HG02571 (cell line): ENCODE data around the gene HDAC4.

Experiments
- ATAC-seq: cut with Tn5 transposase; IDR thresholded peaks from one replicate; pipeline ENCODE4 v1.9.1; 2021; ENCODE audit warnings: mild to moderate bottlenecking, moderate library complexity; ENCODE audit not compliant: unreplicated experiment

The HDAC4 gene

GRCh38 chr2:239244625-239245024 is 156.2 kb downstream of the HDAC4 start:
- no peak for ATAC-seq

GRCh38 chr2:239241431-239241960 is 159.3 kb downstream of the HDAC4 start:
- ATAC-seq: no peak

DNA sequence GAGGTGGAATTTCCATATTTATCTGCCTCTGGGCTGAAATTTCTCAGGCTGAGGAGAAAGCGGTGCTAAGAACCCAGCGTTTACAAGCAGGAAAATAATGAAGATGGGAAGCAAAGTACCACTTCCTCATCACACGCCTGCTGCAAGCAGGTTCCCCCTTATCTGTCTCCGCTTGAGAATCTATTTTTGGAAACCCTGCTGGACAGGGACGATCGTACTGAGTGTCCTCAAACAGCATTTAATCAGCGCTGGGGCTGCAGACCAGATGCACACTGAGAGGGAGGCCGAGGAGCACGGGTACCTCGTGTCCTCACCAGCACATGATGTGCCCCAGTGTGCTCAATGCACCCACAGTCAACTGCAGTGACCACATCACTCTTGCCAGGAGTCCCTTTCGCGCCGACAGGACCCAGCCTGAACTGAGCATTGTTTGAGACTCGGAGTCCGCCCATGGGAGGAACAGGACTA is 160.4 kb downstream of the HDAC4 start:
- no peak for ATAC-seq

DNA sequence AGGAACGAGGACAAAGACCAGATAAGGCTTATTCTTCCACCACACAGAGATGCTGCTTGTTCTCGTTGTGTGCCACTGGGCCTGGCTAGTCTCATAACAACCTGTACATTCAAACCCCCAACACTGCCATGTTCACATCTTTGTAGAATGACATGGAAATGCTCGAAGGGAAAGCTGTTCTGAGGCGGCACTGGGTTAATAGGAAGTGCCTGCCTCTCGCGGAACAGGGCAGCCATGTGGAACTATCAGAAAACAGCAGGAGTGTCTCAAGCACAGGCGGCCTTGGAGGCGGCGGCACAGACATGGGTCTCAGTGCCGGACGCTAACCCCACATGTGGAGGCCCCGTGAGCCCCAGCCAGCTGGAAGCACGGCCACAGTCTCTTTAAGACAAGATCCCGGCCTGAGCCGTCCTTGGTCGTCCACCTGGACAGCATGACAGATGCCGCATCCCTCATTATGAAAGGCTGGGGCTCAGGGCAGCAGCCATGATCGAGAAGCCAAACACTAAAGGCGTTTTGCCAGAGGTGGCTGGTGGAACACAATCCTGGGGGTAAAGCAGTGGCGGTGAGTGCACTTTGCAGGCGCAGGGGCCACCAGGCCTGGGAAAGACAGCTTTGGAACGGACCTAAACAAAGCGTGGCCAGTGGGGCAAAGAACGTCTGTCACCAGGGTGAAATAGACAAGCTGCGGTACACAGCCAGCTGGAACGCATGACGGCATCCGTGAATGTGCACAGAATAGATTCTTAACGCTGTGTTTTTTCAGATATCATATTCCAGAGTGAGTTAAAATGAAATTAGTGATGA is 161.0 kb downstream of the HDAC4 start:
- ATAC-seq: no peak

GRCh38 chr2:239238839-239239606 is 161.8 kb downstream of the HDAC4 start:
- no peak for ATAC-seq

DNA sequence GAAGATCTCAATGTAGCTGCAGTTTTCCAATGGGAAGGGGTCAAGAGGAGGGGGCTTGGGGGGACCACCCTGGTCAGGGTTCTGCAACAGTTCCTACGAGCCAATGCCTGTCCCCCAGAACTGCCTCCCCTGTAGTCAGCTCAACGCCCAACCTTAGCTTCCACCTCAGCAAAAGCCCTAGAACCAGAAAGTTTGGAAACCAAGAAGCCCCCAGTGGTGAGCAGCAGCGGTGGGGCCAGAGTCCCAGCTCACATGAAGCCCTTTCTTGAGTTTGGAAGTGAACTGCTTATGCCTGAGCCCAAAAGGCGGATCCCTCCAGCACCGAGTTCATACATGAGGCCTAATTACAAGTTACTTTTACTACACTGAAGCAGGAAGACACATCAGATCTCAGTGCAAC is 162.4 kb downstream of the HDAC4 start:
- no peak for ATAC-seq

DNA sequence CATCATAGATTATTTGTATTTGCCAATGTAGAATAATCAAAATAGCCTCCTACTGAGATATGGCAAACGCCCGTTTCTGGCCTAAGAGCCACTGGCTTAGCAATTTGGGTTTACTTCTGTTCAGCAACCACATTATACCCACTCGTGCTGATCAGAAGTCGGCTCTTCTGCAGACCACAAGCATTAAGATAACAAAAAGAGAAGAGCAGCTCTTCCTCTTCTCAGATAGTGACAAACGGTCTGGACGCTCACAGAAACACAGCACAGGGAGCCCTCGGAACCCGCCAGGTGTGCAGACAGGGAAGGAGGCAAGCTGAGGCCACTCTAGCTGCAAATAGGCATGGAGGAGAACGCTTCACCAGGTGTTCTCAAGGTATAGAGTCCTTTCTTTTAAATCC is 164.0 kb downstream of the HDAC4 start:
- ATAC-seq: no peak

- no peak for ATAC-seq
Measured at GRCh38 chr2:239236043-239236807, 164.6 kb downstream of the HDAC4 start.

GRCh38 chr2:239235311-239235710 is 165.5 kb downstream of the HDAC4 start:
- ATAC-seq: no peak

- ATAC-seq: no peak
Measured at GRCh38 chr2:239234191-239235175, 166.3 kb downstream of the HDAC4 start.

DNA sequence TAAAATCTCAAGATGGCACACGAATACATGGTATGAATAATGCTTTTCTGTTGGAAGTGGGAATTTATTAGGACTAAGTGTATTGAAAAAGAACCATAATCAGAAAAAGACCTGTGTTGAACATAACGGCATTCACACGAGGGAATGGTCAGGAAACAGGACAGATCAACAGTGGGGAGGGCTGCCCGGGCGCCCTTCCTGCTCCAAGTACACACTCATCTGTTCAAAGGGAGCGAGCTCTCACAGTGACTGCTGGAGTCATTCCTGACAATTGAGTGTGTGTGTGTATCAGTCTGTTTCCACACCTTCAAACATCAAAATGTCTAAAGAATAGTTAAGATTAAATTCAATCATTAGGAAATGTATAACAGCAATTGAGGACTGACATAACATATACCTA is 167.2 kb downstream of the HDAC4 start:
- no peak for ATAC-seq

DNA sequence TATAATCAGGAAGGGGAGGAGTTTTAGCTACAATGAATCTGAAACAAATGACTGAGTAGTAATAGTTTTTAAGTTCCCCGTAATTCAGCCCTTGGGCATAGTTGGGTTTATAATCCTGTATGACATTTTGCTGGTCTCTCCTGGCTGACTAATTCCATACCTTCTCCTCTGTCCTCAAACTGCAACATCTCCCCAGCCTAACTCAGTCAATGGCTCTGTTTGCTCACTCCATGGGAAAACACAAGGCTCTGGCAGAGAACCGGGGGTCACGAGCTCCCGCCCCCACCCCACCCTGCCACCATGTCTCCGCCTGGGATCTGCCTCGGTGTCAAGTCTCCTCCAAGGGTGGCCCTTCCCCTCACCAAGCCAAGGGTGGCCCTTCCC is 168.6 kb downstream of the HDAC4 start:
- no peak for ATAC-seq

- no peak for ATAC-seq
Measured at GRCh38 chr2:239231231-239232194, 169.3 kb downstream of the HDAC4 start.

GRCh38 chr2:239230318-239231052 is 170.3 kb downstream of the HDAC4 start:
- ATAC-seq: no peak

DNA sequence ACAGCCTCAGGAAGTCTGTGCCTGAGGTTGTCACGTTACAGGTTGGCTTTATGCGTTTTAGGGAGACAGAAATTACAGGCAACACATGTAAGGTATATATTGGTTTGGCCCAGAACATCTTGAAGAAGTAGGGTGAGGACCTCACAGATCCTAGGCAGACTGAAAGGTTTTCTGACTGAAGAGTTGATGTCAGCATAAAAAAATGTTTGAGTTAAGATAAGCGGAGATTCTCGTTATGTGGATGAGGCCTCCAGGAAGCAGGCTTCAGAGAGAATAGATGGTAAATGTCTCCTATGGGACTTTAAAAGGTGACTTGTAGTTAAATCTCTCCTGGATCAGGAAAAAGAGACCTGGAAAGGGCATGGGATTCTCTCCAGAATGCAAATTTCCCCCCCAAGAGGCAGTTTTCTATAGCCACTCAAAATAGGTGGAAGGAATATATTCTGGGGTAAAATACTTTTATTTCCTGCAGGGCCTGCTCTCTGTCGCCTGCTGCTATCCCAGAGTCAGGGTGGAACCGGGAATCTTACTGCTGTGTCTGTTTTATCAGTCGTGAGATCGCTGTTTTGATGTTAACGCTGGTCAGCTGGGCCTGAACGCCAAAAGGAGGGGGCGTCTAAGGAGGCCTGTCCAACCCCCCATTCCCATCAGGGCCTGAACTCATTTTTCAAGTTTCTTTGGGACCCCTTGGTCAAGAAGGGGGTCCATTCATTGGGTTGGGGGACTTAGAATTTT is 171.1 kb downstream of the HDAC4 start:
- ATAC-seq: no peak

GRCh38 chr2:239227661-239228371 is 173.0 kb downstream of the HDAC4 start:
- no peak for ATAC-seq
